DOHH2 (cell line): ENCODE data around the gene PPP2R3A.
A peak's percentile ranks its signal among the peaks of the same experiment; 100 is the strongest.

Experiments
- H3F3A ChIP-seq: fragments of 200-600 bp; sonication (generic), shearing (Covaris generic); 2 replicates; pipeline ENCODE4 v1.6.0; 2016; ENCODE audit warnings: antibody characterized with exemption, mild to moderate bottlenecking; ENCODE audit not compliant: control insufficient read depth, insufficient read depth
- H3K27ac ChIP-seq: fragments of 200-600 bp; sonication (generic); 2 replicates; pipeline ENCODE4 v1.5.1; 2014; ENCODE audit warnings: low read depth, mild to moderate bottlenecking, low read length, moderate library complexity
- H3K27me3 ChIP-seq: fragments of 200-600 bp; sonication (generic); 2 replicates; pipeline ENCODE4 v1.6.1; 2014; ENCODE audit warnings: mild to moderate bottlenecking, low read length, mixed read lengths; ENCODE audit not compliant: control insufficient read depth
- H3K36me3 ChIP-seq: fragments of 200-600 bp; sonication (generic); 2 replicates; pipeline ENCODE4 v1.6.1; 2014; ENCODE audit warnings: mild to moderate bottlenecking, low read length, moderate library complexity, mixed read lengths; ENCODE audit not compliant: control insufficient read depth
- H3K4me1 ChIP-seq: fragments of 200-600 bp; sonication (generic); 2 replicates; pipeline ENCODE4 v1.6.1; 2014; ENCODE audit warnings: mild to moderate bottlenecking, low read length, mixed read lengths; ENCODE audit not compliant: control insufficient read depth
- H3K4me2 ChIP-seq: fragments of 200-600 bp; sonication (generic); 2 replicates; pipeline ENCODE4 v1.6.0; 2014; ENCODE audit warnings: mild to moderate bottlenecking, low read length, moderate library complexity
- H3K4me3 ChIP-seq: fragments of 200-600 bp; sonication (generic); 2 replicates; pipeline ENCODE4 v1.5.1; 2014; ENCODE audit warnings: mild to moderate bottlenecking, low read length, mixed read lengths
- H3K79me2 ChIP-seq: fragments of 200-600 bp; sonication (generic); 2 replicates; pipeline ENCODE4 v1.6.1; 2014; ENCODE audit warnings: mild to moderate bottlenecking, low read length, mixed read lengths; ENCODE audit not compliant: control insufficient read depth
- H3K9me2 ChIP-seq: fragments of 200-600 bp; sonication (generic); replicated peaks from 2 replicates; pipeline ENCODE4 v1.6.1; 2014; ENCODE audit warnings: mild to moderate bottlenecking, low read length, mixed read lengths; ENCODE audit not compliant: control insufficient read depth
- H3K9me3 ChIP-seq: fragments of 200-600 bp; sonication (generic); 2 replicates; pipeline ENCODE4 v1.6.1; 2014; ENCODE audit warnings: antibody characterized with exemption, low read length, mixed read lengths; ENCODE audit not compliant: control insufficient read depth, insufficient read depth
- H4K20me1 ChIP-seq: fragments of 200-600 bp; sonication (generic); 2 replicates; pipeline ENCODE4 v1.6.0; 2014; ENCODE audit warnings: low read depth, mild to moderate bottlenecking, antibody characterized with exemption, low read length, moderate library complexity; ENCODE audit not compliant: control insufficient read depth, insufficient read depth
- EZH2phosphoT487 ChIP-seq: fragments of 200-600 bp; sonication (generic); IDR thresholded peaks from 2 replicates; pipeline ENCODE4 v1.6.1; 2017; ENCODE audit warnings: borderline replicate concordance, mild to moderate bottlenecking, antibody characterized with exemption, low read length, moderate library complexity, mixed read lengths
- TF ChIP-seq, protein P1 (sequence below): fragments of 200-600 bp; sonication (generic); IDR thresholded peaks from one replicate; pipeline ENCODE4 v1.5.1; 2014; ENCODE audit warnings: antibody characterized with exemption, mild to moderate bottlenecking, low read depth, low read length; ENCODE audit not compliant: poor library complexity, severe bottlenecking

Gene PPP2R3A

DNA sequence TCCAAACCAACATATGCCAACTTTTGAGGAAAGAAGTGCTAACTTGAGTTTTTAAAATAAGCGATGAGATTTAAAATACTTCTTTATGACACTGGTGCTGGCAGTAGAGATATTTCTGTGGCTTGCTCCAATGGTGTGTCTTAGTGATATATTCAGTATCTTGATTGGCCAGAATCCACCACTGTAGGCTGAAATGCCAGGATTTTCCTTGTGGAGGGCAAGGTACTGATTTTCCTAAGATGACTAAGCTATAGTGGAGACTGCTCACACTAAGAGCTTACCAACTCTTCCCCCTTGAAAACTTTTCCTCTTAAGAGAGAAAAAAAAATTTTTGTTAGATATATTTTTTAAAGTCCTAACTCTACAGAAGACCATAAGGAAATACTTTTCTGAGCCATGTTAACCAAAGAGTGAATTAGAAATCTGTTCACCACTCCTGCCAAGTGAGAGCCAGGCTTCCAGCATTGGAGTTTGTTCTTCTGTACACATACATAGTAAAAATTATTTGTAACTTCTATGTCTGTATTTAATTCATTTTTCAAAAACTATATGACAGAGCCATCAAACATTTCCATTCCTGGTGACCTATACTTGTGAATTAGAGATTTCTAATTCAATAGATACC lies 109.1 kb downstream of the PPP2R3A start:
- Histone ChIP-seq H3K4me1 (peaks cover 15% of the 10 kb centered on the region), H3K27me3 (peaks cover 9% of the 10 kb centered on the region; the same call in 1 of the 2 replicates), H4K20me1 (no peaks in the 10 kb centered on the region), H3K27ac (no peak overlapping the region), H3K9me3 (no peaks in the 10 kb centered on the region), H3K4me2 (no peak overlapping the region), H3K4me3 (no peak overlapping the region), H3K9me2 (no peaks in the 10 kb centered on the region), H3K79me2 (no peaks in the 10 kb centered on the region), H3F3A (no peaks in the 10 kb centered on the region), H3K36me3 (no peaks in the 10 kb centered on the region)
- TF ChIP-seq, protein P1, sequence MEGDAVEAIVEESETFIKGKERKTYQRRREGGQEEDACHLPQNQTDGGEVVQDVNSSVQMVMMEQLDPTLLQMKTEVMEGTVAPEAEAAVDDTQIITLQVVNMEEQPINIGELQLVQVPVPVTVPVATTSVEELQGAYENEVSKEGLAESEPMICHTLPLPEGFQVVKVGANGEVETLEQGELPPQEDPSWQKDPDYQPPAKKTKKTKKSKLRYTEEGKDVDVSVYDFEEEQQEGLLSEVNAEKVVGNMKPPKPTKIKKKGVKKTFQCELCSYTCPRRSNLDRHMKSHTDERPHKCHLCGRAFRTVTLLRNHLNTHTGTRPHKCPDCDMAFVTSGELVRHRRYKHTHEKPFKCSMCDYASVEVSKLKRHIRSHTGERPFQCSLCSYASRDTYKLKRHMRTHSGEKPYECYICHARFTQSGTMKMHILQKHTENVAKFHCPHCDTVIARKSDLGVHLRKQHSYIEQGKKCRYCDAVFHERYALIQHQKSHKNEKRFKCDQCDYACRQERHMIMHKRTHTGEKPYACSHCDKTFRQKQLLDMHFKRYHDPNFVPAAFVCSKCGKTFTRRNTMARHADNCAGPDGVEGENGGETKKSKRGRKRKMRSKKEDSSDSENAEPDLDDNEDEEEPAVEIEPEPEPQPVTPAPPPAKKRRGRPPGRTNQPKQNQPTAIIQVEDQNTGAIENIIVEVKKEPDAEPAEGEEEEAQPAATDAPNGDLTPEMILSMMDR, result no peak

DNA sequence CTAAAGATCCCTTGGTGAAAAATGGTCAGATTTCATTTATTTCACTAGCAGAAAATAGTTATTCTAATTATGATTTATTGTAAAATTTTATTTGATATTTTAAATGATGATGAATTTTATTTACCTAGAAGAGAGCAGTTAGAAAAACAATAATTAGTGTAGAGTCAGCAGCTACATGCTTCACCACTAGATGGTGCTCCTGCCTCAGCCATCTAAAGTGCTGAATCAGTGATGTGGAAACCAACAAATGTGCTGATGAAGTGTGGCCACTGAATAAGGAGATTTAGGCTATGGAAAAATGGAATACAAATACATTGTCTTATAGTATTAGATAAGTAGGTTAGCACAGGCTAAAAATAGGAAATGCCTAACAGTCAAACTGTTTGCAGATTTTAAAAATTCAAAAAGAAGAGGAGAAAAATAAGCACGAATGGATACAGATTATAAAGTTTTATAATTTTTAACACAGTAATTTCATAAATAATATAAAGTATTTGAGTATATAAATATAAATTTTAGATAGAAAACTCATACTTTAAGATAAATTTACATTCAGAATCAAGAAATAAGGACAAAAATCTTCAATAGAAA lies 109.8 kb downstream of the PPP2R3A start:
- Histone ChIP-seq H3K27me3 (peaks cover 9% of the 10 kb centered on the region; the same call in 1 of the 2 replicates), H3K4me1 (peaks cover 15% of the 10 kb centered on the region), H3K36me3 (no peaks in the 10 kb centered on the region), H4K20me1 (no peaks in the 10 kb centered on the region), H3F3A (no peaks in the 10 kb centered on the region), H3K79me2 (no peaks in the 10 kb centered on the region), H3K4me2 (no peak overlapping the region), H3K9me2 (no peaks in the 10 kb centered on the region), H3K9me3 (no peaks in the 10 kb centered on the region), H3K27ac (no peak overlapping the region), H3K4me3 (no peak overlapping the region)
- TF ChIP-seq, protein P1, result peak; percentile 80
- TF ChIP-seq EZH2phosphoT487, result no peak

DNA sequence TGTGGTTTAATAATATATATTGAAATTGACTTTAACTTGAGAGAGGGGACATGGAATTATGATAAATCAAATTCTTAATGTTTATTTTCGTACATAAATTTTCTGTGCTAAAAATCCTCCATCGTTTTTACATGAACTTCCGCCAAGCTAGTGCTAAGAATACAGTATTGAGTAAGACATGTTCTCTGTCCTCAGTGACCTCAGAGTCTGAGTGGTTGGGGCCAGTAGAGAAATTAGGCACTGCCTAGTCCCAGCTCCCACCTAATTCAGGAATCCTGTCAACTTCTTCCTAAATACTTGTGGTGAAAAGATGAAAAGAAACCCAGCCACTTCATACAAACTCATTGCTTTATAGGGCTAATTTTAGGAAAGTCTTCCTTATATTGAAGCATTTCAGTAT lies 110.3 kb downstream of the PPP2R3A start:
- Histone ChIP-seq H4K20me1 (no peaks in the 10 kb centered on the region), H3K9me2 (no peaks in the 10 kb centered on the region), H3K27ac (no peak overlapping the region), H3K4me3 (no peak overlapping the region), H3K36me3 (no peaks in the 10 kb centered on the region), H3K4me2 (no peak overlapping the region), H3K79me2 (no peaks in the 10 kb centered on the region), H3K9me3 (no peaks in the 10 kb centered on the region), H3F3A (no peaks in the 10 kb centered on the region), H3K27me3 (peaks cover 7% of the 10 kb centered on the region; the same call in 1 of the 2 replicates), H3K4me1 (peaks cover 15% of the 10 kb centered on the region)
- TF ChIP-seq, protein P1, result no peak
- no peak for TF ChIP-seq EZH2phosphoT487
